ENCODE measurements around the gene PPA2.
"Not testable (repeated sequence)": the region's sequence is repeated elsewhere in the genome, so short reads cannot be mapped to it uniquely, and the experiment has no call there.

Gene PPA2

GRCh38 chr4:105417624-105418023 lies 56.2 kb downstream of the PPA2 start:
- no peak for DNase-seq (ENCODE audit: extremely low read depth, low read depth)
- no peak for TF ChIP-seq CTCF (IDR thresholded peaks at IDR 0.05; ENCODE audit: low read depth, low read length)

- no peak for TF ChIP-seq CTCF (IDR thresholded peaks at IDR 0.05; ENCODE audit: low read depth, low read length)
- DNase-seq (ENCODE audit: extremely low read depth, low read depth): no peak
These were observed 58.5 kb downstream of the PPA2 start for GRCh38 chr4:105415281-105415744.

- no peak for TF ChIP-seq CTCF (IDR thresholded peaks at IDR 0.05; ENCODE audit: low read depth, low read length)
- DNase-seq (ENCODE audit: extremely low read depth, low read depth): no peak
These were observed 59.5 kb downstream of the PPA2 start for GRCh38 chr4:105414316-105414715.

GRCh38 chr4:105409135-105409534 lies 64.7 kb downstream of the PPA2 start:
- not testable (repeated sequence) for DNase-seq (ENCODE audit: extremely low read depth, low read depth)

- DNase-seq (ENCODE audit: extremely low read depth, low read depth): no peak
- TF ChIP-seq CTCF (IDR thresholded peaks at IDR 0.05; ENCODE audit: low read depth, low read length): no peak
These were observed 72.8 kb downstream of the PPA2 start for GRCh38 chr4:105400901-105401677.

GRCh38 chr4:105399532-105400161 lies 74.2 kb downstream of the PPA2 start:
- peak; percentile 37 for DNase-seq (ENCODE audit: extremely low read depth, low read depth)

GRCh38 chr4:105392858-105393257 lies 81.0 kb downstream of the PPA2 start:
- no peak for DNase-seq (ENCODE audit: extremely low read depth, low read depth)
- TF ChIP-seq CTCF (IDR thresholded peaks at IDR 0.05; ENCODE audit: low read depth, low read length): no peak

More at GRCh38 chr4:105399532-105400161, 74.2 kb downstream of the PPA2 start:
- no peak for TF ChIP-seq CTCF (IDR thresholded peaks at IDR 0.05; ENCODE audit: low read depth, low read length)

Data from AG09319 (cell line).